A549 treated with AZD9567 at 1 μM for 4 hours (cell line): ENCODE data around the gene ZMIZ1. TPM values are rescaled to one million over a fixed set of nuclear protein-coding genes. Genes with fewer than 3 reads are reported as not detected.

Experiments used
- total RNA-seq: library from RNA; stranded (reverse); fragments of 200-300 nt; extraction: Qiagen RNA extraction; gene quantifications from 5 replicates; pipeline ENCODE4 v1.2.3, GENCODE V29; 2022; ENCODE audit not compliant: insufficient read depth

ZMIZ1 gene, protein sequence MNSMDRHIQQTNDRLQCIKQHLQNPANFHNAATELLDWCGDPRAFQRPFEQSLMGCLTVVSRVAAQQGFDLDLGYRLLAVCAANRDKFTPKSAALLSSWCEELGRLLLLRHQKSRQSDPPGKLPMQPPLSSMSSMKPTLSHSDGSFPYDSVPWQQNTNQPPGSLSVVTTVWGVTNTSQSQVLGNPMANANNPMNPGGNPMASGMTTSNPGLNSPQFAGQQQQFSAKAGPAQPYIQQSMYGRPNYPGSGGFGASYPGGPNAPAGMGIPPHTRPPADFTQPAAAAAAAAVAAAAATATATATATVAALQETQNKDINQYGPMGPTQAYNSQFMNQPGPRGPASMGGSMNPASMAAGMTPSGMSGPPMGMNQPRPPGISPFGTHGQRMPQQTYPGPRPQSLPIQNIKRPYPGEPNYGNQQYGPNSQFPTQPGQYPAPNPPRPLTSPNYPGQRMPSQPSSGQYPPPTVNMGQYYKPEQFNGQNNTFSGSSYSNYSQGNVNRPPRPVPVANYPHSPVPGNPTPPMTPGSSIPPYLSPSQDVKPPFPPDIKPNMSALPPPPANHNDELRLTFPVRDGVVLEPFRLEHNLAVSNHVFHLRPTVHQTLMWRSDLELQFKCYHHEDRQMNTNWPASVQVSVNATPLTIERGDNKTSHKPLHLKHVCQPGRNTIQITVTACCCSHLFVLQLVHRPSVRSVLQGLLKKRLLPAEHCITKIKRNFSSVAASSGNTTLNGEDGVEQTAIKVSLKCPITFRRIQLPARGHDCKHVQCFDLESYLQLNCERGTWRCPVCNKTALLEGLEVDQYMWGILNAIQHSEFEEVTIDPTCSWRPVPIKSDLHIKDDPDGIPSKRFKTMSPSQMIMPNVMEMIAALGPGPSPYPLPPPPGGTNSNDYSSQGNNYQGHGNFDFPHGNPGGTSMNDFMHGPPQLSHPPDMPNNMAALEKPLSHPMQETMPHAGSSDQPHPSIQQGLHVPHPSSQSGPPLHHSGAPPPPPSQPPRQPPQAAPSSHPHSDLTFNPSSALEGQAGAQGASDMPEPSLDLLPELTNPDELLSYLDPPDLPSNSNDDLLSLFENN
- total RNA-seq = 33.2 to 39.7 TPM (median 36.1 TPM) in 5 replicates

DNA sequence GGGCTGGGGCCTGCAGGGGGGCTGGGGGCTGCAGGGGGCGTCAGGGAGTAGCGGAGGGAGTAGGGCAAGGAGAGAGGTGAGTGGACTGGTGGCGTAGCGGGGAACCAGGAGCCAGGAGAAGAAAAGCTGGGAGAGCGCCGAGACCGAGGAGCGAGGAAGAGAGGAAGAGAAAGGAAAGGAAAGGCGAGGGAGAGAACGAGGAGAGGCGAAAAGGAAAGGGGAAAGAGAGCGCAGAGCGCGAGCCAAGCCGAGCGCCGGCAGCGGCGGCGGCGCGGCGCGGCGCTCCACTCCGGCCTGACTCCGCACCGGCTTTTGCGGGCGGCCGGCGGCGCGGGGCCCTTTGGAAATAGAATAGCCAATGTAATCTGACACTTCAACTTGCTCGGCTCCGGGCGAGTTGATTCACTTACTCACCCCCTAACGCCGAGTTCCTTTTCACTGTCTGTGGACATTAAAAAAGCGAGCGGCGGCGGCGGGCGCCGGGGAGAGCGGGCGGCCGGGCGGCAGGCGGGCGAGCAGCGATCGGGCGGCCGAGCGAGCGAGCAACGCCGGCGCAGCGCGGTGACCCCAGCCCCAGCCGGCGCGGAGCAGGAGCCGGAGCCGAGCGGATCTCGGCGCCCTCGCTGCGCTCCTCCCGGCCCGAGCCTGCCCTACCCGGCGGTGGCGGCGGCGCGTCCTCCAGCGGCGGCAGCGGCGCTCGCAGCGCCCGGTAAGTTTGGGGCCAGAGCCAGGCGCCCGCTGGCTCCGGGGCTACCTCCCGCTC is at the start of gene ZMIZ1:
Gene ZMIZ1, plus strand, starts transcription at position 405 of the 763 bp plus-strand sequence. CDS start 132,667 bp downstream, outside the sequence.

DNA sequence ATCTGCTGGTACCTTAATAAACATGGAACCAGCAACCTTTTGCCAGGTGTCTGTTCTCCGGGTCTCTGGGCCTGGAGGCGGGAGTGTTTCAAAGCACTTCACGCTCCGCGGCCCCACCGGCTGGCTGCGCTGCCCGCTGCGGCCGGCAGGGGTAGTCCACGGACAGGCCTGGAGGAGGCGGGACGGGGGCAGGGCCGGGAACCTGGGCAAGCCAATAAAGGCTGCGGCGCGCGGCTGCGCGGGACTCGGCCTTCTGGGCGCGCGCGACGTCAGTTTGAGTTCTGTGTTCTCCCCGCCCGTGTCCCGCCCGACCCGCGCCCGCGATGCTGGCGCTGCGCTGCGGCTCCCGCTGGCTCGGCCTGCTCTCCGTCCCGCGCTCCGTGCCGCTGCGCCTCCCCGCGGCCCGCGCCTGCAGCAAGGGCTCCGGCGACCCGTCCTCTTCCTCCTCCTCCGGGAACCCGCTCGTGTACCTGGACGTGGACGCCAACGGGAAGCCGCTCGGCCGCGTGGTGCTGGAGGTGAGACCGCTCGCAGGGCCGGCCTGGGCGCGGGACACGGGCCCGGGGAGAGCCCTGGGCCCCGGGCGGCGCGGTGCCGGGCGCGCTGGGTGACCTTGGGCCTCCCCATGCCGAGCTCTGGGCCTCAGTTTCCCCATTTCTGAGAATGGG is 278.6 kb downstream of the ZMIZ1 start, which contains the start of gene PPIF:
Gene PPIF, plus strand, starts transcription at position 244 of the 668 bp plus-strand sequence. Its CDS starts 80 bp downstream, at position 324.

